HG03442 (cell line): Measurements from ENCODE around the gene PAPPA.

ENCODE experiments used
- ATAC-seq: cut with Tn5 transposase; IDR thresholded peaks from one replicate; pipeline ENCODE4 v1.9.1; 2021; ENCODE audit warnings: mild to moderate bottlenecking, moderate library complexity; ENCODE audit not compliant: unreplicated experiment

PAPPA gene

DNA sequence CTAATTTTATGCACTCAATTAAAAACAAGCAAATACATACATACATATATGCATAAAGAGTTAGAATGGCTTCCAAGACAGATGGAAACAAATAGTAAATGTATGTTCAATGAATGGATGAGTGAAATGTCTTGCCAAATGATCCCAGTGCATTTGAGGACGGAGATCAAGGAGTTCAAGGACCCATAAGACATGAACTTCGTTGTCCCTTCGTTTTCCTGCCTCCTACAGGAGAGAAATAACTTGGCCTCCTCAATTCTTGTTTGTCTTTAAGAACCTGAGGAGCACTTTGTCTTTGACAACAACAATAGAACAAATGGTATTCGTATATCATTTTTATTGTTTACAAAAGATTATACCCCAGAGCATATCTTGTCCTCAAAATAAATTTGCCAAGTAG lies 2.4 kb upstream of the PAPPA start:
- no peak for ATAC-seq

DNA sequence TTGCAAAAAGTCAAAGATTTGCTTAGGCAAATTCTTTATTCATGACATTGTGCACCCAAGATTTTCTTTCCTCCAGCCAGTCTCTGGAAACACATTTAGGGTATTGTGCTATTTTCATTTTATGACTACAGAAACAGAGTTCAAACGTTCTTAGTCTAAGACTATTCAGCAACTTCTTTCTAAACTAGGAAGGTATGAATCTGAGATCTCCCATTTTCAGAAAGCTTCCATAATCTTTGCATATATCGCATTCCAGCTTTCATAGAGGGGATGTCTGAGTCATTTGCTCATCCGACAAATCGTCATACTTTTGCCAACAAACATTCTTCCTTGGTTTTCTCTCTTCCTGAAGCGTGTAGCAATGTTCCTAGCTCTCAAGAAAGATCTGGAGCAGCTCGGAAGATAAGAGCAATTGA lies 1.6 kb upstream of the PAPPA start:
- no peak for ATAC-seq

DNA sequence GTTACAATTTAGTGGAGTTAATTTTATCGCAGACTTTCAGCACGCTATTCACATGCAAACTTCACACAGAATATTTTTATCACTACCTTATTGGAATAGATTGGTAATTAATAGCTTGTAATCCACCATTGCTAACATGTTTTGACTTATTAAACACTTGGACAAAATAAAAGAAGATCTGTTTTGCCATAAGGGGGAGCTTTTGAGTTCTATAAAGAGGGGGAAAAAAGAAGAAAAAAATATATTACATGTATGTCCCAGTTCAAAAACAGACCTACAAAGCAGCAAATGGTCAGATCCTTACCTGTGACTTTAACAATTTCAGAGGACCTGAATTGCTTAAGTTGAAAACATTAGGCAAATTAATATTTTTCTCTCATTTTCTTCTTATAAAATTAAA lies 1.2 kb upstream of the PAPPA start:
- ATAC-seq = no peak

DNA sequence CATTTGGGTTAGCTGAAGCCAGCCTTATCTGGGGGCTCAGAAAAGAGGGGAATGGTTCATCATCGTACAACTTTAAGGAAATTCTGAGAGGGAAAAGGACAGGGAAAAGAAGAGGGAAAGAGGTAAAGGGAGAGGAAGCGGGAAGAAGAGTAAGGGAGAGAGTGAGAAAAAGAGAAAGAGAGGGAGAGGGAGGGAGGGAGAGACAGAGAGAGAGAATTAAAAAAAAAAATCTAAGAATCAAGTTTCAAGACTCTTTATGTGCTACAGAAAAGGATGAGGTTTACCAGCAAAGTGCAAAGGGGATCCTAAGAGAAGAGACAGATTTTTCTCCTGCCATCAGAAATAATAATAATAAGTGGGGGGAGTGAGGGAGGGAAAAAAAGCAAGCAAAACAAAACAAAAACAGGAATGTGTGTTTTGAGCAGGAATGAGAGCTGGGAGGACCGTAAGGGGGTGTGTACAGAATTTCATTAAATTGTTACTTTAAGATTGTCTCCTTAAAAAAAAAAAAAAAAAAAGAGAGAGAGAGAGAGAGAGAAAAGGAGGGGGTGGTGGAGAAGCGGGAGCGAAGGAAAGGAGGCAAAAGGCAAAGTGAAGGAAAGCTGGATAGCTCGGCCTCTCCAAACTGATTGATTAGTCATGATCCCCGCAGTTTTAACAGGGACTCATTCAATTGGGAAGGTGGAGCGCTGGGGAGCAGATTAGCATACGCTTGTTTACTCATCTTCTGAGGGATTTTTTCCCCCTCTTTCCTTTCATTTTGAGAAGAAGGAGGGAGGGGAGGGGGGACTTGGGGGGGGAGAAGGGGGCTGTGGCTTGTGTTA lies 438 bp upstream of the PAPPA start:
- ATAC-seq = no peak

DNA sequence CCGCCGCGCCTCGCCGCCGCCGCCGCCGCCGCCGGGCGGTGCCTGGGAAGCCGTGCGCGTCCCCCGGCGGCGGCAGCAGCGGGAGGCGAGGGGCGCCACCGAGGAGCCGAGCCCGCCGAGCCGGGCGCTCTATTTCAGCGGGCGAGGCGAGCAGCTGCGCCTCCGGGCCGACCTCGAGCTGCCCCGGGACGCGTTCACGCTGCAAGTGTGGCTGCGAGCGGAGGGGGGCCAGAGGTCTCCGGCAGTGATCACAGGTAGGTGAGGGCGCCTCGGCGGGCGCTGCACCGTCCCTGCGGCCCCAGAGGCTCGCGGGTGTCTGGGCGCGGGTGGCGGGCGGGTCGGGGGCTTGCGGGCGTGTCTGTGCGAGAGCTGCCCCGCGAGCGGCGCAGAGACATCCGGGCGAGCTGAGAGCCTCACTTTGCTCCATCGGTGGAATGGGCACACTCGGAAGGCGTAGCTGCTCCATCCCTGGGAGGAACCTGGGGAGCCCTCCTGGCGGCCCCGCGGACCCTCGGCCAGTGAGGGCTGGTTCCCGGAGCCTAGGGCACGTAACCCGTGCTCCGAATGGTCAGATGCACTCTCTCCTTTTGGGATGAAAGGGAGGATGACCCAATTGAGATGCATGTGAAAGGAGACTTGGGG lies 864 bp downstream of the PAPPA start:
- ATAC-seq = no peak

DNA sequence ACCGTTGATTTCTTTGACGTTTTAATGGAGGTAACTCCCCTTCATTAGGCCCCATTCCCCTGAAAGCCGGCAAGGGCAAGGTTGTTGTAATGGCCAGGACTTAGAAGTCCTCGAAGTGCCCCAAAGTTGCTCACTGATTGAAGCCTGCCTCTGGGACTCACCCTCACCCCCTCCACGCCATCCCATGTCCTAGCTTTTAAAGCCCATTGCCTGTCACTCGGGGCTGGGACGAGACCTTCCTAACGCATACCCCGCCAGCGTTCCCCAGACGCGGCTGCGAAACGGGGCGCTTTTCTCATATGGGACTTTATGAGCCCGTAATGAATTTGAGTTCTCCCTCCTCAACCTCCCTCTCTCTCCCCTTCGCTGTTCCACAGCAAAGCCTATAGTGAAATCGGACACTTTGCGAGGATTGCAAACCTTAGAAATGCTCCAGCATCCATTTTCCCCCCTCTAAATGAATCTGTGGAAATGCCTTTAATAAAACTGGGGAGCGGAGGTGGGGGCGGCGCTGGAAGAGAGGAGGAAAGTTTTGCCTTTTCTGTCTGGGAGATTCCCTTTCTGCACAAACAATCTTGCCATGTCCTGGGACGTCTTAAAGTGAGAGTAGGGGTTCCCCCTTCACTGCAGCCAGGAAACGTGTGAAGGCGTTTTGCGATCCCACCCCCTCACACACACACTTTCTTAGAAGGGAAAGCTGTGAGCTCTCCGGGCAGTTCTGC lies 1.5 kb downstream of the PAPPA start:
- no peak for ATAC-seq

DNA sequence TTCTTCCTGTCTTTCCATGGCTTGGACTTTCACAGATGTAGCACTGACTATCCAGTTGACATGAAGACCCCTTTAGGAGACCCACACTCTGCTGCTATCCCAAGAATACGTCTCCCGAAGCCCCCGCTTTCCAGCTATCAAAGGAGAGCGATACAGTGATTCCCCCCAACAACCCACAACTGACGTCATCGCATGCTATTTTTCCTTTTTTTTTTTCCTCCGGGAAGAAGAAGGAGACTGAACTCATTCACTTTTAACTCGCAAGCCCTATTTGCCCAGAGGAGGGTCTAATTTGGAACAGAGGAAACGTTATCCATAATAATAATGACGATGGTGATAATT lies 2.1 kb downstream of the PAPPA start:
- ATAC-seq = no peak

DNA sequence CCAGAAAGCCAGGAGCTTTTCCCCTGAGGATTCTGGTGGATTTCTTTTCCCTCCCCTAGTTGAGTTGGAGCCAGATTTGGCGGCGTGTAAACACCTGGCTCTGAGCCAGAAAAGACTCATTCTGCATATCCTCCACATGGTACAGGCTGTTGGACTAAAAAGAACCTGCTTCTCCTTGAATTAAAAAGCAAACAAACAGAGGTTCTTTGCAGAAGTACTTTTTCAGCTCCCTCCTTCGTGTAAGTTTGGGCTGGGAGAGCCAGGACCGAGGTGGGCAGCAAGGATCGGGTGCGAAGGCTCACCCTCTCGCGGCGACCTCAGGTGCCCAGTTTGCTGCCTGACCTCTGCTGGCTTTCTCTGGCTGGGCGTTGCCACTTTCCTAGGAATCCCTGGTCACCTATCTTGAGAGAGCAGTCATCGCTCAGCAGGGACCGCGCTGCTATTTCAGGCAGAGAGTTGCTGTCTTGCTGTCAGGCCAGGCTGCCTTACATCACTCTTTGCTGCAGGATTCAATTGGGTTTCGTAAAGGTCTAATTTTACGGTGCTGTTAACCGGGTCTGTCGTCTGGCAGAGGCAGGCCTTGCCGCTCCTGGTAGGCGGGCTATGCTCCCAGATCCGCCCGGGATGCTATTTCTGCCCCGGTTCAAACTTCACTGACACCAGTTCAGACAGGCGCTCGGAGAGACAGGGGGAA lies 3.2 kb downstream of the PAPPA start:
- ATAC-seq = no peak

DNA sequence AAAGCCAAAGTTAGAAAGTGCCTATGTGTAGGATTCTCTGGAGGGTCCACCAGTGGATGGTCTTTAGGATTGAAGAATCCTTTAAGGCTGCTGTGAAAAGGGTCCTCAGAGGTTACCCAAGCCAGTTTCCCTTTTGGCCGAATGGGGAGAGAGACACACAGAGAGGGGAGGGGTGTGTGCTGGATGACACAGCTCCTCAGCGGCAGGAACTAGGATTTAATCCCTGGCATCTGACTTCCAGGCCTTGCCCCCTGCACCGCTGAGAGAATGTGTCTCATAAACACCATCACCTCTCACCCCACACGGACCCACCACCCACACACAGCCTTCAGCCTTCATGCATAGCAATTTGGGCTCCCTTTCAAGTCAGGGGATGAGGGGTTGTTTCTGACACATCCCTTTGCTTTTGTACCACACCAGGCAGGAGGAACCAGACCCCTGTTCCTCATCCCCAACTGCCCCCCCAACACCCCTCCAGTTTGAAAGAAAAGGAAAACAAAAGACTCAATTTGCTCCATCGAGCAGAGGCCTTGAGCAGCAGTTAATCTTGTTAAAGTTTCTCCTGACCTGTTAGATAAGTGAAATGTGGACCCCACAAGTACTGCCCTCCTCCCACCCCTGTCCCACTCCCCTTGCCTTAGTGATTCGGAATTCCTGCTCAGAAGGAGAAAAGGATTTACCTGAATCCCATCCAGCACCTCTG lies 4.0 kb downstream of the PAPPA start:
- no peak for ATAC-seq

DNA sequence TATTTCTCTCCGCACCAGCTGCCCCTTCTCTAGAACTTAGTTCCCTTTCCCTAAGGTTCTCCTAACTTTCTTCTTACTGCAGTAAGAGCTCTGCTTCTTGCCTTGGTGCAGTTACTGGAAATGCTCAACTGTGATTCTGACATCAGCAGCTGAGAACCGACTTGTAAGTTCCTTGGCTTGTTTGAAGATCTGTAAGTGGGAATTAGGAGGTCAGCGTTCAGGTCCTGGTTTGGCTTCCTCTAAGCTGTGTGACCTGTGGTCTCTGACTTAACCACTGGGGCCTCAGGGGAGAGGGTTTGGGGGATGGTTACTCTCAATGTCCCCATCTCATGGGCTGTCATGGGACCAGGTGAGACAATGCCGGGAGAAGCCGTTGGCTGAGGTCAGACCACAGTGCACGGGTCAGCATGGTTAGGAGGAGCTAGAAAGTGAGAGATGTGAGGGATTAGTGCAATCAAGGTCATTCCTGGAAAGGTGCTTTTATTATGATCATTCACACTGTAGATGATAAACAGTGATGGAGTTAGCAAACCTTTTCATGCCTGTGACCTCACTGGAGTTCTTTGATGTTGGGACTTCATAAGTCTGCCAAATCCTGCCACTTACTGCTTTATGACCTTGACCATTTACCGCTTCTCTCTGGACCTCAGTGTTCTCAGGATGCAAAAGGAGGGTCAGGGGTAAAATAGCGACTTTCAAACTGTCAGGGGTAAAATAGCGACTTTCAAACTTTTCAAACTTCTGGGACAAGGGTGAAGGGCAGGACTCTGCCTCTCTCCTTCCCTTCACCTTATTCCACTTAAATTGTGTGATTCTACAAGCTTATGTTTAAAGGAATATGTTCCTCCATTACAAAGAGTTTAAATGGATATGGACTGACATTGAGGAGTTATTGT lies 7.3 kb downstream of the PAPPA start:
- ATAC-seq = no peak

DNA sequence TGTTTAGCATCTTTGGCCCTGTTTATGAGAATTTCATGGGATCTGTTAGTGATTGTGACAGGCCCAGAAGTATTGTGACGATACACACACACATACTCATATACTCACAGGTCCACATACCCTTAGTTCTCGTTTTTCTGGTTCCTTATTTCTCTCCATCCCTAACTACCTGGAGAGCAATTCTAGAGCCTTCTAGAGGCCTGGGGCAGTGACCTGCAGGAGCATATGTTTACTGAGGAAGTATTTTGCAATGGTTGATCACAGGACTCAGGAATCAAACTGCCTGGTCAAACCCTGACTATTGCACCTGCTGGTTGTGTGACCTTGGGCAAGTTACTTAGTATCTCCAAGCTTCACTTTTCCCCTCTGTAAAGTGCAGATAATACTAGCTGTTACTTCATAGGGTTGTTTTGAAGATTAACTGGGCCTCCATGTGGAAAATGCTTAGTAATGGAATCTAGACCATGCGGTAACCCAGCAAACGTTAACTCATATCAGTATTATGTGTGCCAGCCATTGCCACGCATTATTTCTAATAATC lies 8.7 kb downstream of the PAPPA start:
- no peak for ATAC-seq

DNA sequence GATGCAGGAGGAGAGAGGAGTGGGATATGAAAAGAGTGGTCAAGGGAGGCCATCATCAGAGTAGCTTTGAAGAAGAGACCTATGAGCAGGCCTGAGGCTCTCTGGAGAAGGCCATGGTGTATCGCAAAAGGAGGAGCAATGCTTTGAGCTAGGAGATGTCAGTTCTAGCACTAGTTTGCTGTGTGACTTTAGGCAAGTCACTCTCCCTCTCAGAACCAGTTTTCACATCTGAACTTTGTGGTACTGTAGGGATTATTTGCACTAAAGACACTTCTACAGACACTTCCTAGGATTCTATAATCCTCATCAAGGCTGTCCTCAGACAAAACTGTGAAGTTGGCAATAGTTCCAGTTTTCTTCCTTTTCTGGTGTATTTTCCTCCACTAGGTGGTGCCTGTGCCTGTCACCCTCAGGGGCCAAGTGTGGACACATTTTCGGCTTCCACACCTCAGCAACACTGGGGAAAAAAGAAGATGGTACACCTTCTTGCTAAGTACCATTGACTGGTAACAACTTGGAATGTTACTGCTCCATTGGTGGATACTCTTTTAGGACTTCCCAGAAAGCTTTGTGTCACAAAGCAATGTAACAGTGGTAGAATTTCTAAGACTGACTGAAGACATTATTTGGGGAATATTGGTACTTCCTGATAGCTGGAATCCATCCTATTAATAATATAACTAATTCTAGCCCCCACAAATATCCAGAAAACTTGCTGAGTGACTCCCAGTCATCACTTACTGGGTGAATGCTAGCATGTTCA lies 9.9 kb downstream of the PAPPA start:
- ATAC-seq = no peak

DNA sequence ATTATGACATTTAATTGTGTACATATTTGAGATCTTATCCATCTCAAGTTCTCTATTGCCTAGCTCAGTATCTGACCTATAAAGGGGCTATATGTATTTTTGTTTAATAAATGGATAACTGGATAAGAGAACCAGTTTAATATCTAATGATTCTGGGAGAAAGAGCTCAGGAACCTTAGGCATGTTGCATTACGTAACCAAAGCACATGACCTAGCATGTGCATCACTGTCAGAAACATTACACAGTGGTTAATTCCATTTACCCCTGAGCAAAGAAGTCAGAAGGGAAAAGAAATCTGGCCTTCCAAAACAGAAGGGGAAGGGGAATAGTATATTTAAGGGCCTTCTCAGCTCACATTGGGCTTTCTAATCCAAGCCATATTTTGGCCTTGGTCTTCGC lies 12.3 kb downstream of the PAPPA start:
- no peak for ATAC-seq

DNA sequence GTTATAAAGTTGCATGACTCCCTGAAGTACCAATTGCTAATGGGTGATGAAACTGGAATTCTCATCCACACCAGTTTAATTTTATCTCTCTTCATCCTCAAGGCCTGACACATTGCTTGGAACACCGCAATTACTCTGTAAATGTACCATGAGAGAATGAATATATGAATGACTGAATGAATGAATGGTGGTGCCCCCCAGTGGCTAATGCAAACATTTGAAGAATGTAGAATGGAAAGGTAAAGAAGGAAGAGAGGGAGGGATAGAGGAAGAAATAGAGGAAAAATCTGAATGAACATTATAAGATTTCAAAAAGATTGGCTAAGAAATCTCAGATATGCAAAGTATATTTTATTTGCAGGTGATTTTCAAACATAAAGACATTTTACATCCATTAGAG lies 13.1 kb downstream of the PAPPA start:
- no peak for ATAC-seq

DNA sequence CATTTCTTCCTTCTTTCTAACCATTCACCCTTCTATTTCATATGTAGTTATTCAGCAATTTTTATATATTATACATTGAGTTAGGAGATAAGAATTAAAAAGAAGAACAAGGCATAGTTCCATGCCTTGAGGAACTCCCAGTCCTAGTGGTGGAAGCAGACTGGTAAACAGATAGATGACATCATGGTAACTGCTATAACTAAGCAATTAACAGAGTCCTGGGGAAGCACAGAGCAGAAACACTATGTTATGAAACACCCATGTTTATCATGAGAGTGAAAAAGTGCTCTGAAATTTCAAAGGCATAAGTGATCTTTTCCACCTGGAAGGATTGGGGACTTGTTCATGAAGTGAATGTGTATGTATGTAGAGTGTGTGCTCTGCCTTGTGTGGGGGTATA lies 14.6 kb downstream of the PAPPA start:
- no peak for ATAC-seq

DNA sequence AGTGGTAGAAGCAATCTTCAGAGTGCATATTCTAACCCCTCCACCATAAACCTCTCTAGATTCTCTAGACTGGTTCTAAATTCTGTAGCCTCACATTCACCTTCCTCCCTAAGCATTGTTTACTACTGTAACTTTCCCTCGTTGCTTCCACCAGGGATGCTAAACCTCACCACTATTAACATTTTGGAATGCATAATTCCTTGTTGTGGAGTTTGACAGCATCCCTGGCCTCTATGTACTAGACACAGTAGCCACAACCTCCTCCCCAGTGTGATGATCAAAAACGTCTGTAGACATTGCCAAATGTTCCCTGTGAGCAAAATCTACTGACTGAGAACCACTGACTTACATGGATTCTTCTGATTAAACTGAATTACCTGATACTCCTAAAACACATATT lies 18.6 kb downstream of the PAPPA start:
- no peak for ATAC-seq

DNA sequence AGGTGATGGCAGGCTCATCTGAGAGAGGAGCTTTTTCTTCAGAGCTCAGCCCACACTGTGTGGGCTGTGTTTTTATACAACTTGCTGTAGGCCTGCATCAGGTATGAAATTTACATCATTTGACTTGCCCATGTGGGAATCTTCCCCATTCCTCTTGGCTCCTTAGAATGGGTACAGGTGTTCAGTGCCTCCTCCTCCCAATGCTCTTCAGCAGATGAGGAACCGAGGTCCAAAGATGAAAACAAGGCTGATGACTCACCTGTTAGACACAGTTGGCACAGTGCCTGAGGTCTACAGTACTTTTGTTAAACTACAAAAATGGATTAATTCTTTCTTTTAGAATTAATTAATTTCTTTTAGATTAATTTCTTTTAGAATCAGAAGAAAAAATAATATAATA lies 20.8 kb downstream of the PAPPA start:
- no peak for ATAC-seq

DNA sequence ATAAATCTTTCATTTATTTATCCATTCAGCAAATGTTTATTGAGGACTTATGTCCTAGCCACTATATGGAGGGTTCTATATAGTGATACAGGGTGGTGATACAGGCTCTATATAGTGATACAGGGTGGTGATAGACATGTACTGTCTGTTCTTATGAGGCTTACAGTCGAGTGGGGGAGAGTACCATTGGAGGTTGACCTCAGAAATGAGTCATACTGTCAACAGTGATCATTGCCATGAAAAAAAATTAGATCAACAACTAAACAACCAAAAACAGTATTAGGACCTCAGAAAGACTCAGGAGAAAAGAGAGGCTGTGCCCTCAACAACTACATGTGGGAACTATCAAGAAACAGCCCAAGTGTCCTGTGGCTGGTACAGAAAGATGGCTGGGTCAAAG lies 22.0 kb downstream of the PAPPA start:
- ATAC-seq = no peak
